GM12878 (cell line): ENCODE results near the gene RASA1. TPM values are rescaled to one million over a fixed set of nuclear protein-coding genes. Genes with fewer than 3 reads are reported as not detected.

Experiments
- BACH1 ChIP-seq: fragments of 450-650 bp; IDR thresholded peaks from 2 replicates; pipeline ENCODE4 v1.6.1; 2017; ENCODE audit warnings: mild to moderate bottlenecking, borderline replicate concordance
- CBX3 ChIP-seq: fragments of 200-600 bp; sonication (generic); IDR thresholded peaks from 2 replicates; pipeline ENCODE4 v1.6.1; 2016; ENCODE audit warnings: low read depth, borderline replicate concordance
- CEBPB ChIP-seq, 2 experiments: fragments of 150-350 bp in 1 of 2; IDR thresholded peaks; 2 replicates each; pipeline ENCODE4 v1.6.1; 2012 to 2014; ENCODE audit warnings: low read depth in 2 of 2, low read length in 2 of 2, borderline replicate concordance in 1 of 2, inconsistent platforms in 1 of 2
- CHD4 ChIP-seq: fragments of 200-600 bp; sonication (generic); IDR thresholded peaks from 2 replicates; pipeline ENCODE4 v1.6.1; 2016; ENCODE audit warnings: mild to moderate bottlenecking
- FOS ChIP-seq: IDR thresholded peaks from 3 replicates; pipeline ENCODE4 v1.6.1; 2011; ENCODE audit warnings: borderline replicate concordance; ENCODE audit not compliant: insufficient read length; ENCODE audit errors: extremely low read depth
- GATAD2B ChIP-seq: fragments of 450-650 bp; conservative IDR thresholded peaks from 2 replicates; pipeline ENCODE4 v1.6.1; 2017; ENCODE audit warnings: low read depth, mild to moderate bottlenecking, moderate library complexity
- IRF4 ChIP-seq: IDR thresholded peaks from 2 replicates; pipeline ENCODE4 v1.6.1; 2011; ENCODE audit warnings: low read depth, low read length
- JUNB ChIP-seq: IDR thresholded peaks from 2 replicates; pipeline ENCODE4 v1.6.1; 2016; ENCODE audit warnings: antibody characterized with exemption, mild to moderate bottlenecking
- KLF5 ChIP-seq: fragments of 450-650 bp; IDR thresholded peaks from 2 replicates; pipeline ENCODE4 v1.6.1; 2014; ENCODE audit warnings: mild to moderate bottlenecking; ENCODE audit not compliant: partially characterized antibody
- LARP7 ChIP-seq: fragments of 450-650 bp; IDR thresholded peaks from 2 replicates; pipeline ENCODE4 v1.6.1; 2017; ENCODE audit warnings: mild to moderate bottlenecking
- NFYA ChIP-seq: IDR thresholded peaks from 2 replicates; pipeline ENCODE4 v1.6.1; 2011; ENCODE audit warnings: low read depth, mild to moderate bottlenecking, low read length, improper control_type of control experiment, borderline replicate concordance
- NR2C1 ChIP-seq: fragments of 450-650 bp; IDR thresholded peaks from 2 replicates; pipeline ENCODE4 v1.6.1; 2017; ENCODE audit warnings: antibody characterized with exemption, mild to moderate bottlenecking, moderate library complexity
- NR2F1 ChIP-seq: fragments of 450-650 bp; conservative IDR thresholded peaks from 2 replicates; pipeline ENCODE4 v1.6.1; 2017; ENCODE audit warnings: mild to moderate bottlenecking
- PML ChIP-seq: IDR thresholded peaks from 2 replicates; pipeline ENCODE4 v1.6.1; 2012; ENCODE audit warnings: low read length, inconsistent platforms
- RCOR1 ChIP-seq: conservative IDR thresholded peaks from 2 replicates; pipeline ENCODE4 v1.6.1; 2012; ENCODE audit warnings: low read depth, low read length, improper control_type of control experiment
- RELA ChIP-seq: fragments of 450-650 bp; IDR thresholded peaks from 2 replicates; pipeline ENCODE4 v1.8.0; 2014; ENCODE audit warnings: borderline replicate concordance; ENCODE audit not compliant: partially characterized antibody
- RFX5 ChIP-seq: IDR thresholded peaks from 2 replicates; pipeline ENCODE4 v1.6.1; 2011; ENCODE audit warnings: low read depth, low read length, improper control_type of control experiment
- SMAD5 ChIP-seq: IDR thresholded peaks from 2 replicates; pipeline ENCODE4 v1.6.1; 2016; ENCODE audit warnings: antibody characterized with exemption, low read depth
- SMC3 ChIP-seq: IDR thresholded peaks from 2 replicates; pipeline ENCODE4 v1.6.1; 2011; ENCODE audit warnings: low read length, improper control_type of control experiment, borderline replicate concordance
- SREBF1 ChIP-seq: IDR thresholded peaks from 2 replicates; pipeline ENCODE4 v1.6.1; 2012; ENCODE audit warnings: mild to moderate bottlenecking, low read length
- SRF ChIP-seq, 2 experiments: IDR thresholded peaks; 2 replicates each; pipeline ENCODE4 v1.6.1; 2011; ENCODE audit warnings: low read depth in 2 of 2, low read length in 2 of 2, mild to moderate bottlenecking in 1 of 2, moderate library complexity in 1 of 2
- TAF1 ChIP-seq: IDR thresholded peaks from 2 replicates; pipeline ENCODE4 v1.6.1; 2011; ENCODE audit warnings: mild to moderate bottlenecking, low read depth, low read length, borderline replicate concordance
- TCF12 ChIP-seq: IDR thresholded peaks from 2 replicates; pipeline ENCODE4 v1.6.1; 2011; ENCODE audit warnings: low read depth, mild to moderate bottlenecking, low read length
- TCF7 ChIP-seq: IDR thresholded peaks from 2 replicates; pipeline ENCODE4 v1.6.1; 2014; ENCODE audit warnings: antibody characterized with exemption, borderline replicate concordance
- YY1 ChIP-seq: IDR thresholded peaks from 2 replicates; pipeline ENCODE4 v1.6.1; 2011; ENCODE audit warnings: low read depth, mild to moderate bottlenecking, low read length
- ZSCAN29 ChIP-seq: fragments of 450-650 bp; IDR thresholded peaks from 2 replicates; pipeline ENCODE4 v1.6.1; 2017; ENCODE audit warnings: mild to moderate bottlenecking, moderate library complexity
- ZZZ3 ChIP-seq: IDR thresholded peaks from 2 replicates; pipeline ENCODE4 v1.6.1; 2011; ENCODE audit warnings: low read depth; ENCODE audit not compliant: control insufficient read depth, insufficient read length
- polyA plus RNA-seq, 11 experiments: library from polyadenylated mRNA; depleted of rRNA in 4 of 11; unstranded in 6 of 11; stranded (reverse) in 5 of 11; fragments of >200 nt; fragmentation: Nextera tagmentation in 4 of 11; fragmentation: Illumina TruSeq in 1 of 11; extraction: Ambion mirVana in 4 of 11; extraction: Trizol in 1 of 11; gene quantifications; 1 replicate in 1 of 11; 2 replicates in 10 of 11; pipeline versions ENCODE4 v1.2.1 to v1.2.3, GENCODE V29; 2011 to 2016; ENCODE audit warnings: inconsistent platforms in 2 of 11, missing spikeins in 2 of 11, low read depth in 1 of 11
- total RNA-seq, 4 experiments: library from RNA; depleted of rRNA in 3 of 4; stranded (reverse); fragments of >200 nt in 3 of 4; fragmentation: Illumina TruSeq in 1 of 4; extraction: Trizol in 1 of 4; gene quantifications; 2 replicates each; pipeline versions ENCODE4 v1.2.1 to v1.2.3, GENCODE V29; 2013 to 2021
- TF ChIP-seq, protein P1 (sequence below): IDR thresholded peaks from 2 replicates; pipeline ENCODE4 v1.6.1; 2012; ENCODE audit warnings: low read depth, low read length, improper control_type of control experiment
- TF ChIP-seq, protein P2 (sequence below): fragments of 450-650 bp; conservative IDR thresholded peaks from 2 replicates; pipeline ENCODE4 v1.6.1; 2017; ENCODE audit warnings: mild to moderate bottlenecking, moderate library complexity
- TF ChIP-seq, protein P3 (sequence below): IDR thresholded peaks from 2 replicates; pipeline ENCODE4 v1.6.1; 2012; ENCODE audit warnings: low read depth, low read length, improper control_type of control experiment

RASA1 gene
- total and polyA plus RNA-seq, 10 of the 15 experiments (the other 5 are each of a cell fraction or from before 2014, with no cell fraction given): 7.8 to 72.3 (median 21.8) TPM

DNA sequence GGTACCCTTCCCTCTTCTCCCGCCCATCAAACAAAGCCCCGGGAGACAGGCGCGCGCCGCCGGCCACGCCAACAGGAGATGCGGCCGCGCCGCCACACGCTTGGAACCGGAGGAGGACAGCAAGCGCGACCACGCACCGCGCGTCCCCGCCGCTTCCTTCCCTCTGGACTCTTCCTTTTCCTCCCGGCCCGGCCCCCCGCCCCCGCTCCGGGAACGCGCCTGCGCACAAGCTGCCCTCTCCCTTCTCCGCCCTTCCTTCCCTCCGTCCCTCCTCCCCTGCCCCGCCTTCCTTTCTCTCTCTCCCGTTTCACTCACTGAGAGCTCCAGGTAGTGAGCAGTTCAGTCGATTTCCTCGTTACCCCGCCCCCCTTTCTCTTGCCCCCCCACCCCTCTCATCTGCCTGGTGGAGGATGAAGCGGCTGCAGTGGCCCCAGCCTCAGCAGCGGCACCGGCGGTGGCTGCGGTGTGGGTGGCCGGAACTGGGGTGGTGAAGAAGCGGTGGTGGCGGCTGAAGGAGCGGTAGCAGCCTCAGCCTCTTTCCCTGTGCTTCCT, at the start of gene RASA1 (continued):
- 0 out of 2 replicates have a peak, but pooled peaks have one; percentile 1 for TF ChIP-seq GATAD2B
- peak; percentile 52; the same call in 1 of the 2 replicates for TF ChIP-seq PML
- TF ChIP-seq FOS: no peak
- TF ChIP-seq TAF1: peak; percentile 82
- TF ChIP-seq, protein P1, sequence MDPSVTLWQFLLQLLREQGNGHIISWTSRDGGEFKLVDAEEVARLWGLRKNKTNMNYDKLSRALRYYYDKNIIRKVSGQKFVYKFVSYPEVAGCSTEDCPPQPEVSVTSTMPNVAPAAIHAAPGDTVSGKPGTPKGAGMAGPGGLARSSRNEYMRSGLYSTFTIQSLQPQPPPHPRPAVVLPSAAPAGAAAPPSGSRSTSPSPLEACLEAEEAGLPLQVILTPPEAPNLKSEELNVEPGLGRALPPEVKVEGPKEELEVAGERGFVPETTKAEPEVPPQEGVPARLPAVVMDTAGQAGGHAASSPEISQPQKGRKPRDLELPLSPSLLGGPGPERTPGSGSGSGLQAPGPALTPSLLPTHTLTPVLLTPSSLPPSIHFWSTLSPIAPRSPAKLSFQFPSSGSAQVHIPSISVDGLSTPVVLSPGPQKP: no peak
- TF ChIP-seq, protein P2, sequence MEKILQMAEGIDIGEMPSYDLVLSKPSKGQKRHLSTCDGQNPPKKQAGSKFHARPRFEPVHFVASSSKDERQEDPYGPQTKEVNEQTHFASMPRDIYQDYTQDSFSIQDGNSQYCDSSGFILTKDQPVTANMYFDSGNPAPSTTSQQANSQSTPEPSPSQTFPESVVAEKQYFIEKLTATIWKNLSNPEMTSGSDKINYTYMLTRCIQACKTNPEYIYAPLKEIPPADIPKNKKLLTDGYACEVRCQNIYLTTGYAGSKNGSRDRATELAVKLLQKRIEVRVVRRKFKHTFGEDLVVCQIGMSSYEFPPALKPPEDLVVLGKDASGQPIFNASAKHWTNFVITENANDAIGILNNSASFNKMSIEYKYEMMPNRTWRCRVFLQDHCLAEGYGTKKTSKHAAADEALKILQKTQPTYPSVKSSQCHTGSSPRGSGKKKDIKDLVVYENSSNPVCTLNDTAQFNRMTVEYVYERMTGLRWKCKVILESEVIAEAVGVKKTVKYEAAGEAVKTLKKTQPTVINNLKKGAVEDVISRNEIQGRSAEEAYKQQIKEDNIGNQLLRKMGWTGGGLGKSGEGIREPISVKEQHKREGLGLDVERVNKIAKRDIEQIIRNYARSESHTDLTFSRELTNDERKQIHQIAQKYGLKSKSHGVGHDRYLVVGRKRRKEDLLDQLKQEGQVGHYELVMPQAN: no peak; the same call in none of the 2 replicates
- no peak; the same call in 1 of the 2 replicates for TF ChIP-seq SREBF1
- no peak for TF ChIP-seq YY1
- no peak for TF ChIP-seq NR2F1
- no peak for TF ChIP-seq CHD4
- peak; percentile 45; the same call in 1 of the 2 replicates for TF ChIP-seq SMAD5
- no peak for TF ChIP-seq ZZZ3
- no peak for TF ChIP-seq JUNB
- TF ChIP-seq ZSCAN29: no peak
- TF ChIP-seq KLF5: no peak
- TF ChIP-seq BACH1: peak; percentile 65
- TF ChIP-seq RCOR1: no peak
- no peak for TF ChIP-seq RELA
- TF ChIP-seq IRF4: no peak
- TF ChIP-seq, protein P3, sequence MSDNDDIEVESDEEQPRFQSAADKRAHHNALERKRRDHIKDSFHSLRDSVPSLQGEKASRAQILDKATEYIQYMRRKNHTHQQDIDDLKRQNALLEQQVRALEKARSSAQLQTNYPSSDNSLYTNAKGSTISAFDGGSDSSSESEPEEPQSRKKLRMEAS: no peak
- TF ChIP-seq RFX5: no peak
- TF ChIP-seq SMC3: no peak
- no peak for TF ChIP-seq CEBPB (IDR thresholded peaks at IDR 0.05; ENCODE audit: borderline replicate concordance in 1 of 2, low read depth in 2 of 2, low read length in 2 of 2)
- TF ChIP-seq TCF12: 0 out of 2 replicates have a peak, but pooled peaks have one; percentile 39
- TF ChIP-seq NFYA: no peak
- TF ChIP-seq CBX3: no peak
- peak in 1 of 2 experiments; percentile 38; a peak in 1 of 4 replicates for TF ChIP-seq SRF (IDR thresholded peaks at IDR 0.05; ENCODE audit: low read depth in 2 of 2, low read length in 2 of 2)
- TF ChIP-seq LARP7: peak; percentile 40; the same call in 1 of the 2 replicates
- no peak for TF ChIP-seq NR2C1
- TF ChIP-seq TCF7: no peak
